Limb (tissue), 2 donors: ENCODE data around the gene PILRA.
"Not testable (repeated sequence)": the region's sequence is repeated elsewhere in the genome, so short reads cannot be mapped to it uniquely, and the experiment has no call there.

Source experiments
- DNase-seq, 2 donors: peaks; one replicate each; pipeline ENCODE4 v3.0.0-alpha.2; 2016; ENCODE audit errors: extremely low spot score in 2 of 2

Gene PILRA

DNA sequence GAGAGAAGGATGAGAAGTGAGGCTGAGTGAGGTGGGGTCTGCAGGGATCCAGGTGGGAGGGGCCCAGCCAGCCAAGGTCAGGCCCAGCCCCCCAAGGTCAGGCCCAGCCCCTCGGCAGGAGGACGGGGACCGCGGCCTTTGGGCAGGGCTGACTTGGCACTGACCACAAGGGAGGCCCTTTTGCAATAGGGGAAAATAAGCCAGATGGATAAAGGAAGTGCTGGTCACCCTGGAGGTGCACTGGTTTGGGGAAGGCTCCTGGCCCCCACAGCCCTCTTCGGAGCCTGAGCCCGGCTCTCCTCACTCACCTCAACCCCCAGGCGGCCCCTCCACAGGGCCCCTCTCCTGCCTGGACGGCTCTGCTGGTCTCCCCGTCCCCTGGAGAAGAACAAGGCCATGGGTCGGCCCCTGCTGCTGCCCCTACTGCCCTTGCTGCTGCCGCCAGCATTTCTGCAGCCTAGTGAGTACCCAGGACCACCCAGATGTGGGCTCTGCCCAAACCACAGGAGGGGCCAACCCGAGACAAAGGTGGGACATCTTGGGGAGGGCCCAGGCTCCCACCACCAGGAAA lies at the start of gene PILRA:
Gene PILRA (plus strand): TSS at position 227 of the 571 bp plus-strand sequence. CDS start 170 bp downstream, at position 397.
- no peak for DNase-seq

DNA sequence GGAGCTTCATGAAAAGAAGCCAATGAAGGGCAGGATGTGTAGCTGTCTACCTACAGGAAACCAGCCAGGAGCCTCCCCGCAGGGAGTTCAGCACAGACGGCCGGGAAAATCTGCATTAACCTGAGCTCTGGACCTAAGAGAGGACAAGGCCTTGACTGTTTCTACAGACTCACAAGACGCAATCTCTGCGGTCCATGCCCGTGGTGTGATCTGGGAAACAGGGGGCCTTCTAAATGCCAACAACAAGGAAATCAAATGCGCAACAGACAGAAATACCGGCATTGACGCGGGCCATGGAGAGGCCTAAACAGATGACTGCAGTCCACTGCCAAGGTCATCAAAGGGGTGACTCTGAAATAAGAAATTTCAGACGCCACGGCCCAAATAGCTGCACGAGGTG lies 49.1 kb upstream of the PILRA start:
- not testable (repeated sequence) for DNase-seq

DNA sequence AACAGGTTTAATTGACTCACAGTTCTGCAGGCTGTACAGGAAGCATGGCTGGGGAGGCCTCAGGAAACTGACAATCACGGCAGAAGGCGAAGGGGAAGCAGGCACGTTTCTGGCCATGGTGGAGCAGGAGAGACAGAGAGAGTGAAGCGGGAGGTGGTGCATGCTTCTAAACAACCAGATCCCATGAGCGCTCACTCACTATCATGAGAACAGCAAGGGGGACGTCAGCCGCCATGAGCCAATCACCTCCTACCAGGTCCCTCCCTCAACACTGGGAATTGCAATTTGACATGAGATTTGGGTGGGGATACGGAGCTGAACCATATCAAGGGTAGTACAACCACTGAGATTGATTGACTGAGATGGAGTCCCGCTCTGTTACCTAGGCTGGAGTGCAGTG lies 47.6 kb upstream of the PILRA start:
- DNase-seq: not testable (repeated sequence)

DNA sequence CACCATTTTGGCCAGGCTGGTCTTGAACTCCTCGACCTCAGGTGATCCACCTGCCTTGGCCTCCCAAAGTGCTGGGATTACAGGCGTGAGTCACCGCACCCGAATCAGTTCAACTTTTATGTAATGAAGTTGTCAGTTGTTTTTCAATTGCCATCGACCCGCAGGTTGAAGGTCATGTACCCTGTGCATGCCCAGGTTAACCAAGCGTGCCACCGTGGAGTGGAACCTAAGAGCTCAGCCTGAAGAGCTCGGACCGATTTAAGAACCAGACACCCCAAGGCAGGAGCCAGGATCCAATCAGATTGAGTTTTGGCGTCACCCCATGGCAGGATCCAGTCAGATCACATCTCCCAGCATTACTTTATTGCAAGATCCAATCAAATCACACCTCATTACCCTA lies 46.4 kb upstream of the PILRA start:
- not testable (repeated sequence) for DNase-seq

DNA sequence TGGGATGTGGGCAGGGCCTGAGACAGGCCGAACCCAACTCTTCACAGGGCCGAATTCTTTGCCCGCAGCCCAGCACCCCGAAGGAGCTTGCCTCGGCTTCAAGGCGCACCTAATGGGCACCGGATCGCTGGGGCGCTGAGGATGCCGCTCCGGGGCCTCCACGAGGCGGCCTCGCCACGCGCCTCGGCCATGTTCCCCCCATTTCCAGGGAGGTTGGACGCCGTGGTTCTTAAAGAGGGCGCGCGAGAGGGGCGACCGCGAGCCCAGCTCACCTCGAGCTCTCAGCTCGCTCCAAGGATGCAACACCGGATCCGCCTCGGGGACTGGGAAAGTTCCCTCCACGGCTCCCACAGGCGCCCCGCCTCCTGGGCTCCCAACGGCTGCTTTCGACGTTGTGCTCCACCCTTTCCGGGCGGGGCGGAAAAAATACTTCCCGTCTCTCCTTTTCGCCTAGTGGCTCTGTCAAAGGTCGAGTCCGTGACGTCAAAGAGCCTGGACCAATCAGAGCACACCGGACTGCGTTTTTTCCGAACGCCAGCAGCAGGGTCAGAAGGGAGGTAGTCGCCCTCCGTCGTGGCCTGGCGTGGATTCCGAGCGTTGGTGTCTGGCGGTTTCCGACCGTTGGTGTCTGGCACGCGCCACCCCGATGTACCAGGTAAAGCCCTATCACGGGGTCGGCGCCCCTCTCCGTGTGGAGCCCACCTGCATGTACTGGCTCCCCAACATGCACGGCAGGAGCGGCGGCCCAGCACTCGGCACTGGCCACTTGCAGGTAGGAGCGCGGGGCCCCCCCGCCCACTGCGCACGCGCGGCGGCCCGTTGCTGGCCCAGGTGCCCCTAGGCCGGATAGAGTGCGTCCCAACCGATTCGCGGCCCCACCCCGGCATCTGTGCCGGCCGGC lies 37.5 kb upstream of the PILRA start:
- peak; percentile 74 to 90 for DNase-seq

DNA sequence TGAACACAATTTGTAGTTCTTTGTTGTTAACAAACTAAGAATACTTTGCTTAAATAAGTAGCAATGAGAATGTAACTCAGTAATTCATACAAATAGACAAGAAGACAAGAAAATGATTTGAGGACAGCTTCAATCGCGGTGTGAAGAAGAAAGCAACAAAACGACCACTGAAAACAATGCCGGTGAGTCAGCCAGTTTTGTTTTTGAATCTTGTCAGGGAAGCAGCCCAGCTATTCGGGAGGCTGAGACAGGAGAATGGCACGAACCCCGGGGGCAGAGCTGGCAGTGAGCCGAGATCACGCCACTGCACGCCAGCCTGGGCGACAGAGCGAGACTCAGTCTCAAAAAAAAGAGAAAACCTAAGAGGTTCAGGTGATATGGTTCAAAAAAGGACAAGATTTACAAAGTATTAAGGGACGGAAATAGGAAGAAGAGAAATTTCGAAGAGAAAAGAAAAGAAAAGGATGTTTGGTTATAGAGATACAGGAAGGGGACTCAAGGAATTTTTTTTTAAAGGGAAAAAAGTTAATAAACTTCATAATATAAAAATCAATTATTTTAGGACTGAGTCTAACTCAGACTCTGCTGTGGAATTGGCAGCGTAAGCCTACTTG lies 35.1 kb upstream of the PILRA start:
- not testable (repeated sequence) for DNase-seq

DNA sequence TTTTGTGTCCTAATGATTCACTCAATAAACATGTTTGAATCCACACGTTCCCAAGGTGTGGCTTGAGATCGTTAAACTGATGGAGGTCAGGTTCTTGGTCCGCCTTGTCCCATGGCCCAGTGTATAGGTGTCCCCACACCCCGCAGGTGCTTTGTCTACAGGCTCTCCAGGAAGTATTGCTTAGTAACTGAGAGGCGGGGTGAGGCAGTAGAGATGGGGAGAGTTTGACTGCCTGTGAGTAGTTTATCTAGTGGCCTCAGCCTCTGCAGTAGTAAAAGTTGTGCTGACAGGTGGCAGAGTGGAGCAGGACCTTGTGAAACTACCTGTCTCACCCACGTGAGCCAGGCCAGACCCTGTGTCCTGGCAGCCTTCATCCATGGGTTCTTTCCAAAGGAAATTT lies 32.0 kb upstream of the PILRA start:
- DNase-seq: not testable (repeated sequence)

GRCh38 chr7:100342765-100343164 lies 30.5 kb upstream of the PILRA start:
- DNase-seq: no peak

- DNase-seq: not testable (repeated sequence)
Measured at GRCh38 chr7:100344124-100344559, 29.1 kb upstream of the PILRA start.

- not testable (repeated sequence) for DNase-seq
Measured at GRCh38 chr7:100344560-100345287, 28.6 kb upstream of the PILRA start.

GRCh38 chr7:100345288-100345672 lies 28.0 kb upstream of the PILRA start:
- not testable (repeated sequence) for DNase-seq

GRCh38 chr7:100346921-100347320 lies 26.4 kb upstream of the PILRA start:
- no peak for DNase-seq

DNA sequence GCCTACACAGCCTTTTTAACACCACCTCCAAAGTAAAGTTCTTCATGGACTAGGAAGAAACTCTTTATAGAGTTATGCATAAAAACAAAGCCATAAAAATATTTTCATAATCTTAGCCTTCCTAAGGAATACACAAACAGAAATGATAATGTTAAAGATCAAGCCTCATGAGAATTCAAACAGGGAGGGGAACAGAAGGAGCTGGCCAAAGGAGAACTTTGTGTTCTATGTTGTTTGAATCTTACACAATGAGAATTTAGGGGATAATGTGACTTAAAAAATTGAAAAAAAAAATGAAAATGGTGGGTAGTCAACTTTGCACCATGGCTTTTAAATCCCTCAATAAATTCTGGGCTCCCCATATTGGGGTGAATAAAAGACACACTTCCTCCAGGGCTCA lies 24.5 kb upstream of the PILRA start:
- no peak for DNase-seq

DNA sequence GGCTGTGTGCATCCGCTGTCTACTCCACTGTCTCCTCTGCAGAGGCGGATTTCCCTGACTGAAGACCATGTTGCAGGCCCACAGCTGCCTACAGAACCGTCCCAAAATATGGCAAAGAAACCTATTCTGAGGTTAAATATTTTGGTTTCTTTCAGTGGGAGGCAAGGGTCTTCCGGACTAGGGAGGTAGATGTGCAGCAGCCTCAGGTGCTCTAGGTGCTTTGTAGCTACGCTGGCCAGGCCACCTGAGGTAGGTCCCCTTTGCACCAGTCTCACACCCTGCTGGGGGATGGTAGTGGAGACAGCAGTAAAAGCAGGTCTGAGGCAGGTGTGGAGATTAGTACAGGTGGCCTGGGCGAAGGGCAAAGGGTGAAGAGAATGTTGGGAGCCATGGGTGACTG lies 23.5 kb upstream of the PILRA start:
- no peak for DNase-seq

- no peak for DNase-seq
Measured at GRCh38 chr7:100351657-100352058, 21.6 kb upstream of the PILRA start.

DNA sequence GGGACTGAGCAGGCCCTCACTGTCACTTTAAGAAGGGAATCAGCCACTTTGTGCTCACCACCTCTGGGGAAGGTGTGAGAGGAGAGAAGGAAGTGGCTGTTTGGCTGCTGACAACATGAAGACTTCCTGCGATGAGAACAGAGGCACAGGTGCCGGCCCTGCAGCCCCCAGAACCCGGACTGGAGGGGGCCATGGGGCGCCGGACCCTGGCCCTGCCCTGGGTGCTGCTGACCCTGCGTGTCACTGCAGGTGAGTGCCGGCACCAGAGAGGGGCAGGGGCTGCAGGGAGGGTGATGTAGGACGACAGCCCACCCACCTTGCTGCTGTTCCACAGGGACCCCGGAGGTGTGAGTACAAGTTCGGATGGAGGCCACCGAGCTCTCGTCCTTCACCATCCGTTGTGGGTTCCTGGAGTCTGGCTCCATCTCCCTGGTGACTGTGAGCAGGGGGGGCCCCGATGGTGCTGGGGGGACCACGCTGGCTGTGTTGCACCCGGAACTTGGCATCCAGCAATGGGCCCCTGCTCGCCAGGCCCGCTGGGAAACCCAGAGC lies 21.0 kb upstream of the PILRA start:
- not testable (repeated sequence) for DNase-seq

DNA sequence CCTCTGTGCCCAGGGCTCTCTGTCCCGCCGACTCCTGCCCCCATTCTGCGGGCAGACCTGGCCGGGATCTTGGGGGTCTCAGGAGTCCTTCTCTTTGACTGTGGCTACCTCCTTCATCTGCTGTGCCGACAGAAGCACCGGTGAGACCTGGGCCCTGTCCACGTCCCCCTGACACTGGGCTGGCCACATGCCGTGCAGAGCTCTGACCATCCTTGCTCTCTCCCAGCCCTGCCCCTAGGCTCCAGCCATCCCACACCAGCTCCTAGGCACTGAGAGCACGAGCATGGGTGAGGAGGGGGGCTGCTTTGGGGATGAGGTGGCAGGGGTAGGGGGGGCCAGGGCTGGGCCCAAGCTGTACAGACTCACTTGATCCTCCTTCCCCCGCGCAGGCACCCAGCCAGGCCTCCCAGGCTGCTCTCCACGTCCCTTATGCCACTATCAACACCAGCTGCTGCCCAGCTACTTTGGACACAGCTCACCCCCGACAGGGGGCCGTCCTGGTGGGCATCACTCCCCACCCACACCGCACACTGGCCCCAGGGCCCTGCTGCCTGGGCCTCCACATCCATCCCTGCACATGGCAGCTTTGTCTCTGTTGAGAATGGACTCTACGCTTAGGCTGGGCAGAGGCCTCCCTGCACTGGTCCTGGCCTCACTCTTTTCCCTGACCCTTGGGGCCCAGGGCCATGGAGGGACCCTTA lies 20.2 kb upstream of the PILRA start:
- no peak for DNase-seq

GRCh38 chr7:100353685-100354330 lies 19.5 kb upstream of the PILRA start:
- no peak for DNase-seq

DNA sequence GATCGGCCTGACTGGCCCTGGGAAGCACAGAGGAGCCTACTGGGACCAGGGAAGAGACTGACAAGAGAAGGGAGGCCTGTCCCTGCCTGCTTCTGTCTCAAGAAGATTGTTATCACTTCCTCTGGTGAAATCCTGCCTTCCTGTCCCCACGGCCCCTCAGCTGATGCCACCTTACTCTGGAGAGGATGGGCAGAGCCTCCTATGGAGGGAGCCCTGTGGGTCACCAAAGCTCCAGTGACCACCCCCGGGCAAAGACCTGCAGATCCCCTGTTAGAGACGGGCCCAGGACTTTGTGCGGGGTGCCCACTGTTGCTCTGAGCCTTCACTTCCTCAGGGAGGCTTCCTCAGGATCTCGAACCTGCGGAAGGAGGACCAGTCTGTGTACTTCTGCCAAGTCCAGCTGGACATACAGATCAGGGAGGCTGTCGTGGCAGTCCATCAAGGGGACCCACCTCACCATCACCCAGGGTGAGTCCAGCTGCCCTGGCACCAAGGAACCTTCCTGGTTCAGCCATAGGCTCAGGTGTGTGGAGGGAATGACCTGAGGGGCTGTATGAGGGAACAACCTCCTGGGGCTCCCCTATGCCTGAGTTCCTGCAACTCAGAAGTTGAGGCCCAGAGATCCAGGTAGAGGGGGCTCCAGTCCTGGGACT lies 16.7 kb upstream of the PILRA start:
- DNase-seq: no peak

- no peak for DNase-seq
Measured at GRCh38 chr7:100357131-100357561, 16.1 kb upstream of the PILRA start.
